Neutrophil (primary cell): Measurements from ENCODE around the gene HEPACAM2.
A peak's percentile ranks its signal among the peaks of the same experiment; 100 is the strongest.

Experiments
- H3K27ac ChIP-seq: fragments of 200-600 bp; sonication (generic); 2 replicates; pipeline ENCODE4 v1.5.1; 2016; ENCODE audit warnings: mild to moderate bottlenecking, moderate library complexity
- H3K27me3 ChIP-seq: fragments of 200-600 bp; sonication (generic); 2 replicates; pipeline ENCODE4 v1.6.0; 2016; ENCODE audit warnings: mild to moderate bottlenecking
- H3K36me3 ChIP-seq: fragments of 200-600 bp; sonication (generic); 2 replicates; pipeline ENCODE4 v1.5.1; 2017
- H3K4me1 ChIP-seq, 2 experiments: fragments of 200-600 bp in 1 of 2; sonication (generic) in 1 of 2; 1 replicate in 1 of 2; 2 replicates in 1 of 2; pipeline versions ENCODE4 v1.5.1 to v1.6.1; 2013 to 2016; ENCODE audit warnings: low read depth in 1 of 2, low read length in 1 of 2, mild to moderate bottlenecking in 1 of 2, moderate library complexity in 1 of 2; ENCODE audit not compliant: control insufficient read depth in 1 of 2, insufficient read depth in 1 of 2
- H3K4me3 ChIP-seq, 2 experiments: fragments of 200-600 bp in 1 of 2; sonication (generic) in 1 of 2; 1 replicate in 1 of 2; 2 replicates in 1 of 2; pipeline ENCODE4 v1.5.1; 2013 to 2016; ENCODE audit warnings: low read depth in 1 of 2, low read length in 1 of 2, mild to moderate bottlenecking in 1 of 2, moderate library complexity in 1 of 2
- H3K9me3 ChIP-seq: fragments of 200-600 bp; sonication (generic); 2 replicates; pipeline ENCODE4 v1.5.1; 2016
- CTCF ChIP-seq: fragments of 200-600 bp; sonication (generic); IDR thresholded peaks from 2 replicates; pipeline ENCODE4 v1.5.1; 2016; ENCODE audit warnings: antibody characterized with exemption

Gene HEPACAM2

GRCh38 chr7:93145354-93145753 lies 80.9 kb downstream of the HEPACAM2 start:
- Histone ChIP-seq H3K4me3 (peak overlapping the region; percentile 59 to 72), H3K36me3 (peaks cover 45% of the 10 kb centered on the region), H3K27me3 (no peaks in the 10 kb centered on the region), H3K4me1 (peaks cover 62 to 65% of the 10 kb centered on the region in 2 experiments), H3K9me3 (no peaks in the 10 kb centered on the region), H3K27ac (peak overlapping the region; percentile 86)
- no peak for TF ChIP-seq CTCF

GRCh38 chr7:93142127-93142526 lies 84.1 kb downstream of the HEPACAM2 start:
- Histone ChIP-seq H3K4me1 (peaks cover 49 to 55% of the 10 kb centered on the region in 2 experiments), H3K27ac (peak overlapping the region; percentile 78), H3K27me3 (no peaks in the 10 kb centered on the region), H3K9me3 (no peaks in the 10 kb centered on the region), H3K4me3 (no peak overlapping the region), H3K36me3 (peaks cover 77% of the 10 kb centered on the region)
- no peak for TF ChIP-seq CTCF

- no peak for TF ChIP-seq CTCF
- no peaks in the 10 kb centered on the region for H3K9me3 ChIP-seq
- H3K4me3 ChIP-seq, result peak overlapping the region in 1 of 2 experiments; percentile 4
- no peaks in the 10 kb centered on the region for H3K27me3 ChIP-seq
- peaks cover 35 to 41% of the 10 kb centered on the region in 2 experiments for H3K4me1 ChIP-seq
- peak overlapping the region; percentile 78 for H3K27ac ChIP-seq
- peaks cover 92% of the 10 kb centered on the region for H3K36me3 ChIP-seq
These were observed 85.6 kb downstream of the HEPACAM2 start for GRCh38 chr7:93140582-93141191.

- Histone ChIP-seq H3K27ac (no peak overlapping the region), H3K36me3 (peaks cover 86% of the 10 kb centered on the region), H3K9me3 (peaks cover 15% of the 10 kb centered on the region), H3K27me3 (no peaks in the 10 kb centered on the region), H3K4me1 (peaks cover 23 to 29% of the 10 kb centered on the region in 2 experiments), H3K4me3 (no peak overlapping the region)
- TF ChIP-seq CTCF, result no peak
These were observed 87.7 kb downstream of the HEPACAM2 start for GRCh38 chr7:93138576-93138975.
